ENCODE results near the gene RNF152. TPM values are rescaled to one million over a fixed set of nuclear protein-coding genes. Genes with fewer than 3 reads are reported as not detected.

The RNF152 gene
- total RNA-seq, 1 donor from 2014 or later, result 24.1 TPM

- Histone ChIP-seq H3K4me1 (peaks cover 4% of the 10 kb centered on the region), H3K4me2 (no peak overlapping the region), H3K9ac (no peak overlapping the region), H3K36me3 (no peaks in the 10 kb centered on the region), H4K20me1 (ENCODE audit: low read depth) (no peaks in the 10 kb centered on the region), H3F3A (ENCODE audit: low read depth) (no peaks in the 10 kb centered on the region), H3K27me3 (no peaks in the 10 kb centered on the region), H3K27ac (no peak overlapping the region), H3K4me3 (no peak overlapping the region), H3K9me3 (ENCODE audit: low read depth) (no peaks in the 10 kb centered on the region), H3K79me2 (ENCODE audit: low read depth) (no peaks in the 10 kb centered on the region), H2AFZ (replicated peaks) (peak overlapping the region; percentile 29)
- Mint-ChIP-seq H3K36me3 (peaks cover 2% of the 10 kb centered on the region), H3K4me3 (no peak overlapping the region), H3K4me1 (peaks cover 4% of the 10 kb centered on the region), H3K27me3 (ENCODE audit: insufficient read depth, low read depth) (no peaks in the 10 kb centered on the region), H3K27ac (no peak overlapping the region), H3K9me3 (peaks cover 2% of the 10 kb centered on the region)
- no peak for DNase-seq (ENCODE audit: low spot score)
- TF ChIP-seq CTCF (IDR thresholded peaks at IDR 0.05), result no peak
- no peak for TF ChIP-seq EZH2phosphoT487 (IDR thresholded peaks at IDR 0.05)
- no peak for TF ChIP-seq EZH2 (IDR thresholded peaks at IDR 0.05)
Observed at GRCh38 chr18:61770279-61770678, 122.5 kb downstream of the RNF152 start.

- Histone ChIP-seq H3K9ac (no peak overlapping the region), H3K4me1 (peaks cover 13% of the 10 kb centered on the region), H3F3A (ENCODE audit: low read depth) (no peaks in the 10 kb centered on the region), H3K4me2 (no peak overlapping the region), H3K36me3 (no peaks in the 10 kb centered on the region), H3K79me2 (ENCODE audit: low read depth) (no peaks in the 10 kb centered on the region), H4K20me1 (ENCODE audit: low read depth) (no peaks in the 10 kb centered on the region), H2AFZ (replicated peaks) (no peak overlapping the region), H3K4me3 (no peak overlapping the region), H3K27ac (no peak overlapping the region), H3K27me3 (no peaks in the 10 kb centered on the region), H3K9me3 (ENCODE audit: low read depth) (no peaks in the 10 kb centered on the region)
- H3K4me3 Mint-ChIP-seq, result no peak overlapping the region
- no peaks in the 10 kb centered on the region for H3K36me3 Mint-ChIP-seq
- no peaks in the 10 kb centered on the region for H3K27me3 Mint-ChIP-seq (ENCODE audit: insufficient read depth, low read depth)
- no peaks in the 10 kb centered on the region for H3K9me3 Mint-ChIP-seq
- no peak for DNase-seq (ENCODE audit: low spot score)
- no peak overlapping the region for H3K27ac Mint-ChIP-seq
- TF ChIP-seq CTCF (IDR thresholded peaks at IDR 0.05) (no peak), EZH2phosphoT487 (IDR thresholded peaks at IDR 0.05) (no peak), EZH2 (IDR thresholded peaks at IDR 0.05) (no peak)
- peaks cover 15% of the 10 kb centered on the region for H3K4me1 Mint-ChIP-seq
Observed at GRCh38 chr18:61766266-61766884, 126.4 kb downstream of the RNF152 start.

GRCh38 chr18:61765097-61765496 lies 127.7 kb downstream of the RNF152 start:
- no peaks in the 10 kb centered on the region for H3K36me3 ChIP-seq
- no peak overlapping the region for H3K4me3 ChIP-seq
- H3F3A ChIP-seq (ENCODE audit: low read depth), result no peaks in the 10 kb centered on the region
- no peaks in the 10 kb centered on the region for H3K9me3 Mint-ChIP-seq
- no peak overlapping the region for H3K9ac ChIP-seq
- no peaks in the 10 kb centered on the region for H3K36me3 Mint-ChIP-seq
- peak overlapping the region; percentile 83 for H2AFZ ChIP-seq (replicated peaks)
- peaks cover 25% of the 10 kb centered on the region for H3K4me1 Mint-ChIP-seq
- no peaks in the 10 kb centered on the region for H3K79me2 ChIP-seq (ENCODE audit: low read depth)
- peak; percentile 28 for DNase-seq (ENCODE audit: low spot score)
- H3K27ac Mint-ChIP-seq, result no peak overlapping the region
- H3K4me1 ChIP-seq, result peaks cover 13% of the 10 kb centered on the region
- H3K4me2 ChIP-seq, result peak overlapping the region; percentile 13
- TF ChIP-seq EZH2 (IDR thresholded peaks at IDR 0.05) (no peak), EZH2phosphoT487 (IDR thresholded peaks at IDR 0.05) (no peak), CTCF (IDR thresholded peaks at IDR 0.05) (no peak)
- H3K4me3 Mint-ChIP-seq, result no peak overlapping the region
- H3K27me3 ChIP-seq, result no peaks in the 10 kb centered on the region
- peak overlapping the region; percentile 1 for H3K27ac ChIP-seq
- peaks cover 1% of the 10 kb centered on the region for H3K27me3 Mint-ChIP-seq (ENCODE audit: insufficient read depth, low read depth)
- H4K20me1 ChIP-seq (ENCODE audit: low read depth), result no peaks in the 10 kb centered on the region
- H3K9me3 ChIP-seq (ENCODE audit: low read depth), result no peaks in the 10 kb centered on the region
